Fibroblast of mammary gland (primary cell): ENCODE data around the gene LRRC9.

Experiments
- DNase-seq: peaks from one replicate; pipeline ENCODE4 v3.0.0-alpha.2; 2010; ENCODE audit warnings: low read depth
- H3K4me3 ChIP-seq: 2 replicates; pipeline ENCODE4 v1.5.1; 2011; ENCODE audit warnings: low read depth, mild to moderate bottlenecking, low read length, moderate library complexity; ENCODE audit not compliant: control insufficient read depth
- TF ChIP-seq, protein P1 (sequence below): conservative IDR thresholded peaks from 2 replicates; pipeline ENCODE4 v1.5.1; 2011; ENCODE audit warnings: low read depth, low read length, inconsistent platforms; ENCODE audit not compliant: control insufficient read depth, insufficient read depth

The LRRC9 gene

GRCh38 chr14:60058087-60058486 is 138.1 kb downstream of the LRRC9 start:
- no peak overlapping the region for H3K4me3 ChIP-seq
- TF ChIP-seq, protein P1, sequence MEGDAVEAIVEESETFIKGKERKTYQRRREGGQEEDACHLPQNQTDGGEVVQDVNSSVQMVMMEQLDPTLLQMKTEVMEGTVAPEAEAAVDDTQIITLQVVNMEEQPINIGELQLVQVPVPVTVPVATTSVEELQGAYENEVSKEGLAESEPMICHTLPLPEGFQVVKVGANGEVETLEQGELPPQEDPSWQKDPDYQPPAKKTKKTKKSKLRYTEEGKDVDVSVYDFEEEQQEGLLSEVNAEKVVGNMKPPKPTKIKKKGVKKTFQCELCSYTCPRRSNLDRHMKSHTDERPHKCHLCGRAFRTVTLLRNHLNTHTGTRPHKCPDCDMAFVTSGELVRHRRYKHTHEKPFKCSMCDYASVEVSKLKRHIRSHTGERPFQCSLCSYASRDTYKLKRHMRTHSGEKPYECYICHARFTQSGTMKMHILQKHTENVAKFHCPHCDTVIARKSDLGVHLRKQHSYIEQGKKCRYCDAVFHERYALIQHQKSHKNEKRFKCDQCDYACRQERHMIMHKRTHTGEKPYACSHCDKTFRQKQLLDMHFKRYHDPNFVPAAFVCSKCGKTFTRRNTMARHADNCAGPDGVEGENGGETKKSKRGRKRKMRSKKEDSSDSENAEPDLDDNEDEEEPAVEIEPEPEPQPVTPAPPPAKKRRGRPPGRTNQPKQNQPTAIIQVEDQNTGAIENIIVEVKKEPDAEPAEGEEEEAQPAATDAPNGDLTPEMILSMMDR, result no peak
- no peak for DNase-seq

DNA sequence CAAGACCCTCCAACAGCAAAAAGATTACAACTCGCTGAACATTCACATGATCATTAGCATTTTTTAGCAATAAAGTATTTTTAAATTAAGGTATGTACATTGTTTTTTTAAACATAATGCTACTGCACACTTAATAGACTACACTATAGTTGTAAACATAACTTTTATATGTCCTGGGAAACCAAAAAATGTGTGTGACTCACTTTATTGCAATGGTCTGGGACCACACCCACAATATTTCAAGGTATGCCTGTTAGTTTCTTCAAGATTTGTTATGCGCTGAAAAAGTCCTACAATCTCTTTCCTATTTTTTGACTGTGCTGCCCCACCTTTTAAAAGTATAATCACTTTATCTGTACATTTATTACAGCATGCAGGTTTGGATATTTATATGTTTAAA is 141.4 kb downstream of the LRRC9 start:
- TF ChIP-seq, protein P1, result no peak
- peak; percentile 15 for DNase-seq

DNA sequence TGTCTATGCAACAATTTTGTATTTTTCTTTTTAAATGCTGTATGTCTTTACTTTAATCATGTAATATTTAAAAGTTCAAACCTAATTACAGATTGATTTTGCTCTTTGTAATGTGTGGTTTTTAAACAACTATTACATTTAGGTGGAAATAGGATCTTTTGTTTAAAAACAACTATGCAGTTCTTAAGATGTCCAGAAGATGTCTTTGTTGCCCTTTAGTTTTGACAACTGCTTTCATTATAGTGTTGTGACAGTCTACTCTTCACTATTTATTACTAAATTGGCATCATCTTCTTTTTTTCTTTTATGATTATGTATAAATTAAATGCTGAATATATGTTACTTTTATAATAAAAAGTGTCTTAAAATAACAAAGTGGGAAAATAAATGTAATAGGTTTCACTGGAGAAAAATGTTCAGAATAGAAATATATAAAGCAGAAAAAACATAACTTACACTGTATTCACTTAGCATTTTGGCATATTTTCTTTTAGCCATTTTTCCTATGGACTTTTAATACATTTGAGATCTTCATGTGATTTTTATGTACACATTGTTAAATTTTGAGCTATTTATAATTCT is 144.6 kb downstream of the LRRC9 start:
- DNase-seq, result peak; percentile 60

More for the DNA sequence above, 141.4 kb downstream of the LRRC9 start:
- no peak overlapping the region for H3K4me3 ChIP-seq

GRCh38 chr14:60067882-60068281 is 147.9 kb downstream of the LRRC9 start:
- DNase-seq, result no peak
- TF ChIP-seq, protein P1, result no peak
- no peak overlapping the region for H3K4me3 ChIP-seq

More for the DNA sequence above, 144.6 kb downstream of the LRRC9 start:
- no peak overlapping the region for H3K4me3 ChIP-seq
- TF ChIP-seq, protein P1, result peak; percentile 64

- H3K4me3 ChIP-seq, result no peak overlapping the region
- no peak for DNase-seq
- TF ChIP-seq, protein P1, result peak; percentile 13
These were observed 159.8 kb downstream of the LRRC9 start for GRCh38 chr14:60079723-60080122.

- H3K4me3 ChIP-seq, result no peak overlapping the region
- DNase-seq, result peak; percentile 73
- TF ChIP-seq, protein P1, result no peak
These were observed 165.1 kb downstream of the LRRC9 start for GRCh38 chr14:60085085-60085484.

GRCh38 chr14:60085693-60086092 is 165.7 kb downstream of the LRRC9 start:
- no peak for DNase-seq
- TF ChIP-seq, protein P1, result no peak
- no peak overlapping the region for H3K4me3 ChIP-seq
